GM04504 (cell line): ENCODE measurements around the gene RBM12.
"Not testable (repeated sequence)": the region's sequence is repeated elsewhere in the genome, so short reads cannot be mapped to it uniquely, and the experiment has no call there.

Experiments
- DNase-seq: peaks from one replicate; pipeline ENCODE4 v3.0.0-alpha.2; 2012; ENCODE audit warnings: low read depth

The RBM12 gene

GRCh38 chr20:35699127-35699956 lies 34.6 kb upstream of the RBM12 start, which contains the start of the genes NFS1 and ROMO1:
Gene NFS1 (minus strand): TSS chr20:35699352. CDS start chr20:35699288, 64 bp downstream.
Gene ROMO1 (plus strand): TSS chr20:35699405. CDS start chr20:35699633, 228 bp downstream.
- peak; percentile 53 for DNase-seq

GRCh38 chr20:35698298-35699126 lies 33.8 kb upstream of the RBM12 start:
- DNase-seq = no peak

GRCh38 chr20:35697696-35698297 lies 33.1 kb upstream of the RBM12 start:
- DNase-seq = no peak

- DNase-seq = no peak
These were observed 31.3 kb upstream of the RBM12 start for GRCh38 chr20:35695978-35696377.

DNA sequence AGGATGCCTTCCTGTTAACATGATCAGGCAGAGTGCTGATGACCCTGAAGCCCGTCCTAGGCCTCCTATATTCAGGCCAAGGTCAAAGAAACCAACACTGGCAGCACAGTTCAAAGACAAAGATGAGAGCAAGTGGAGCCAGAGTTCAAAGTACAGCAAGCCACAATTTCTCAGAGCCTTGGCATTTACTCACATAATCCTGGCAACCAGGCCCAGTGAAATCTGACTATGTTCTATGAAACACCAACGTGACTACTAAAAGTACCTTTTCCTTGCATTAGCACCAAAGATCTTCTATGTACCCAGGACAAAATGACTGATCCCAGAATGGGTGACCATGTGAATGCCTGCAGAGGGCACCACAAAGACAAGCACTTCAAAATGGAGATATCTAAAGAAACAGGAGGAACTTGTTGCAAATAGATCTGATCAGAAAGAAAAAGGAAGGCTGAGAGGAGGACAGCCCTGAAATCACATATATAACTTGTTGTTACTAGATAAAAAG lies 30.6 kb upstream of the RBM12 start:
- no peak for DNase-seq

- DNase-seq = no peak
These were observed 25.6 kb upstream of the RBM12 start for GRCh38 chr20:35690265-35690664.

- DNase-seq = not testable (repeated sequence)
These were observed 22.2 kb upstream of the RBM12 start for GRCh38 chr20:35686872-35687271.

- not testable (repeated sequence) for DNase-seq
These were observed 20.7 kb upstream of the RBM12 start for GRCh38 chr20:35685368-35685767.

DNA sequence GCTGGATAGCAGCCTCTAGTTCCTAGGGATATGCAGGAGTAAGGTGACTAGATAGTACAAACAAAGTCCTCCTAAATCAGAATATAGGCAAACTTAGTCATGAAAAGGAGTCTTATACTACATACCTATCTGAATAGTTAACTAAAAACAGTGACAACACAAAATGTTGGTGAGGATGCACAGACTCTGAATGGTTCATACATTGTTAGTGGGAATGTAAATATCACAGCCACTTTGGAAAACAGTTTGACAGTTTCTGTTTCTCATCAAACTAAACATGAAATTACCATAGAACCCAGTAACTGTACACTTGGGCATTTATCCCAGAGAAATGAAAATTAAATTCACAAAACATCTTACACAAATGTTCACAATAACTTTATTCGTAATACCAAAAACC lies 17.3 kb upstream of the RBM12 start:
- no peak for DNase-seq

- DNase-seq = no peak
These were observed 15.9 kb upstream of the RBM12 start for GRCh38 chr20:35680452-35681183.

- DNase-seq = no peak
These were observed 10.2 kb upstream of the RBM12 start for GRCh38 chr20:35674921-35675320.

DNA sequence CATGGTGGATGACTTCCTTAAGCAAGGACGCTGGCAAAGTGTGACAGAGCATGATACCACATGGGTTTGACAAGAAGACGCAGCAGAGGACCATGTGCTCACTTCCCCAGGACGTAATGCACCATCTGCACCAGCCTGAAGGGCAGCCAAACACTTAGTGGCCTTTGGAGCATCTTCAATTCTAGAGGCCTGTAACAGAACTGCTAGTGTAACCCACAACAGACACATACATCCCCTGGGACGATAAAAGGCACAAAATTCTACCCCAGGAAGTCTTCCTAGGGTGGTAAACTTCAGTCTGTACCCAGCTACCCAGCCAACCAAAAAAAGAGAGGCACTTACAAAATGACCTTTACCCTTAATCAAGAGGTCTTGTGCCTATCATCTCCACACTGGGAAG lies 9.2 kb upstream of the RBM12 start:
- DNase-seq = no peak

GRCh38 chr20:35669681-35670080 lies 5.0 kb upstream of the RBM12 start:
- no peak for DNase-seq

- no peak for DNase-seq
These were observed 4.5 kb upstream of the RBM12 start for GRCh38 chr20:35669221-35669620.

DNA sequence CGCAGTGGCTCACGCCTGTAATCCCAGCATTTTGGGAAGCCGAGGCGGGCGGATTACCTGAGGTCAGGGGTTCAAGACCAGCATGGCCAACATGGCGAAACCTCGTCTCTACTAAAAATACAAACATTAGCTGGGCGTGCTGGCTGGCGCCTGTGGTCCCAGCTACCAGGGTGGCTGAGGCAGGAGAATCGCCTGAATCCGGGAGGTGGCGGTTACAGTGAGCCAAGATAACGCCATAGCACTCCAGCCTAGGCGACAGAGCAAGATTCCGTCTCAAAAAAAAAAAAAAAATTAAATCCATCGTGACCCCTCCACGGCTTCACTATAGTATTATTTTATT lies 1.2 kb upstream of the RBM12 start:
- no peak for DNase-seq

DNA sequence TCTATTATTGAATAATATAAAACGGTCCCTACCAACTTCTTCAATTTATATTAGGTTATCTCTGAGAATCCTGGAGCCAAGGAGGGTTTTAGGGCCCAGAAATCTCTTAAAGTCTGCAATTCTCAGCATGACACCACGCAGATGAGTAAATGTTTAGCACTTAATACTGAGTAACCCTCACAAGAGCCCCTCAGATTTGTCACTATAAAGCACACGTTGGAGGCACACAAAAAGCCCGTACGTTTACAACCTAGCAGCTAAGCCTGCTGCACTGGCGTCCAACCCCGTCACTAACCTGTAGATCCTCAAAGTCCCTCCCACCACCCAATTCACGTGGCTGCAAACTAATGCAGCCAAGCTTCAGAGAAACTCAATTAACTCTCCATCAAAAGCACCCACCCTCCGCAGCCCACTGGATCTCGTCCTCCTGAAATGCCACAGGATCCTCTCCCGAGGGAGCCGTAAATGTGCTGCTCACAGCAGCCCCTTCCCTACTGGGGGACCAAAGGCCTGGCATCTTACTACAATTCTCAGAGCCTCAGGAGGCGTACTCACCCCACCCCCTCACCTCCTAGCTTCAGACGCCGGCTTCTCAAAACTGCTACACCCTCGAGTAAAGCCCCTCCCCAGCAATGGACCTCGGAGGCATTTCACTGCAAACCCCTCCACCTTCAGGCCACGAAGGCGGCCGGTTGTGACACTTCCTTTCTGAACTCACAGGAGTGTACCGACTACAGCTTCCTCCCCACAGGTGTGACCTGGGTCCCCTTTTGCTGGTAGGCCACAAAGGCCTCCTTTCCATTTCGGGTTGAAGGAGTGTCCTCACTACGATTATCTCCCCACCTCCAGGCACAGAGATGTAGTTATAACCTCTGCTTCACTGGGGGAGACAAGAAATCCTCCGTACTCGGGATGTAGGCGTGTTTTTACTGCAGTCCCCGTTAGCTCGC lies 909 bp downstream of the RBM12 start:
- DNase-seq = no peak

GRCh38 chr20:35662551-35662950 lies 2.1 kb downstream of the RBM12 start:
- no peak for DNase-seq

DNA sequence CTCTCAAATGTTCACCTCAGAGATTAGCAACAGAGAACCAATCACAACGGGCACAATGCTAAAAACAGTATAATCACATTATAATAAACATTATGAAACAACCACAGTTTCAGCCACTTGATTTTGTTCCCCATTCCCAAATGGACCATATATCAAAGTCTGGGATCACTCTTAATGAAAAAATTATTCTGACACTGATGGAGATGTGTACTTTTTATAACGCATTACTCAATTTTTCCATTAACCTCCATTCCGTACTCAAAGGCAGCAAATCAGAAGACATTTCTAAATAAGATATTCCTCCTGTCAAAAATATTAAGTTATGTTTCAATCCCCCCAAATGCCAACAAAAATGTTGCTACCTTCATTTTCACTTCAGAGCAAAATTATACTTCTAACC lies 2.8 kb downstream of the RBM12 start:
- no peak for DNase-seq

- DNase-seq = no peak
These were observed 3.6 kb downstream of the RBM12 start for GRCh38 chr20:35661053-35661452.

DNA sequence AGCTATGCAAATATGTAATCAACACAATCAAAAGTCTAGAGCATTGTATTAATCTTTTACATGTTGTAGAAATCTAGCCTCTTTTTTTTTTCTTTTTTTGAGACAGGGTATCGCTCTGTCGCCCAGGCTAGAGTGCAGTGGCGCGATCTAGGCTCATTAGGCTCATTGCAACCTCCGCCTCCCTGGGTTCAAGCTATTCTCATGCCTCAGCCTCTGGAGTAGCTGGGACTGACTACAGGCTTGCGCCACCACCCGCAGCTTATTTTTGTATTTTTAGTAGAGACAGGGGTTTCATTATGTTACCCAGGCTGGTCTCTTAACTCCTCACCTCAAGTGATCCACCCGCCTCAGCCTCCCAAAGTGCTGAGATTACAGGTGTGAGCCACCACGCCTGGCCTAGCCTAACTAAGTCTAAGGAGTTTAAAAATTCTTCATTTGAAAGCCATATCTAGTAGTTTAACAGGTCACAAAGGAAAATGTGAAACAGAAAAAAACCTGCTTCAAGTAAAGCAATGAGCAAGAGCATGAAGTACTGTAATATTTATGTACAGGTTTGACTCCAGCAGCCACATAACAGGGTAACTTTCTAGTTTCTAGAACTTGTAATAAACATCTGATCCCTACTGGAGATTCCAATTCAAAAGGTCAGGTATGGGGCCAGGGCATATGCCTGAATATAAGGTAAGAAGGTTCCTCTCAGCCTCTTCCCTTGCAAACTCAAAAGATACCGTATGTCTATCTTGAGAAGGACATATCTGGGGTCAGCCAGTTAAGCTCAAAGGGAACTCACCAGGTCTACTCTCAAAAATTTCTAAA lies 4.4 kb downstream of the RBM12 start:
- no peak for DNase-seq
